Raji (cell line): Measurements from ENCODE around the gene MAMLD1.

Experiments
- POLR2A ChIP-seq: IDR thresholded peaks from 2 replicates; pipeline ENCODE4 v1.6.1; 2011; ENCODE audit warnings: low read depth, low read length, control low read depth; ENCODE audit not compliant: insufficient read depth

The MAMLD1 gene

GRCh38 chrX:150536455-150537116 is 173.5 kb downstream of the MAMLD1 start:
- TF ChIP-seq POLR2A, result no peak

DNA sequence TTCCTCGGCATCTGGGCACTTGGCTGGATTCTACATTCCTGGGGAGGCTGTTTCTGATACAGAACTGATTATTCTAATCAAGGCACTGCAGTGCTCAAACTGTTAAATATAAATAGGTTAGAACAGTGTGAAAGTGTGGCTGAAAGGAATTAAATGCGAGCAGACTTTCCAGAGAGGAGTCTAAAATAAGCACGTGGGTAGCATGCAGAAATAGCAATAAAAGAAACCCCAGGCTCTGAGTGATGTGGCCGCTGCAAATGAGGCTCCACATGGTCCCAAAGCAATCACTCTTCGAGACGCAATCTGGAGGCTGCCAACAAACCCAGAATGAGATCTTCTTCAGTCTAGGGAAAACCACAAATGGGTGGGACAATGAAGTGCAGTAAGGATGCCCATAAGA is 174.7 kb downstream of the MAMLD1 start:
- TF ChIP-seq POLR2A, result no peak

- no peak for TF ChIP-seq POLR2A
Observed at GRCh38 chrX:150540965-150541364, 177.8 kb downstream of the MAMLD1 start.

DNA sequence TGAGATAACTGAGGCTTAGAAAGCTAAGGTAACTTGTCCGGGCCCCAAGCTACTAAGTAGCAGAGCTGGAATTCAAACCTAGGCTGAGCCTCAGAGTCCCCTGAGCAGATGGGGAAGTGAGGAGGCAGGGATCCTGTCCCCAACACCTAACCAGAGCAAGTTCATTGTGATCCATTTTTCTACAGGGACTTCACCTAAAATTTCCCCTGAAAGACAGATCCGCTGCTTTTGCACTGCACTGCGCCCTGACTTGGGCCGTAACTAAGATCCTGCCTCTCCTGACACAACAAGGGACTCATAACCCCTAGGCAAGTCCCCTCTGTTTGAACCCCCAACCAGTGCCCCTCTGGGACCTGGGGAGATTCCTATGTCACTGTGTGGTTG is 179.7 kb downstream of the MAMLD1 start:
- TF ChIP-seq POLR2A, result no peak

GRCh38 chrX:150543230-150544155 is 180.4 kb downstream of the MAMLD1 start:
- TF ChIP-seq POLR2A, result no peak

GRCh38 chrX:150544222-150544787 is 181.2 kb downstream of the MAMLD1 start:
- TF ChIP-seq POLR2A, result no peak

- TF ChIP-seq POLR2A, result no peak
Observed at GRCh38 chrX:150544835-150545770, 182.0 kb downstream of the MAMLD1 start.

GRCh38 chrX:150546711-150547153 is 183.6 kb downstream of the MAMLD1 start:
- no peak for TF ChIP-seq POLR2A

GRCh38 chrX:150547375-150548115 is 184.4 kb downstream of the MAMLD1 start:
- TF ChIP-seq POLR2A, result no peak

DNA sequence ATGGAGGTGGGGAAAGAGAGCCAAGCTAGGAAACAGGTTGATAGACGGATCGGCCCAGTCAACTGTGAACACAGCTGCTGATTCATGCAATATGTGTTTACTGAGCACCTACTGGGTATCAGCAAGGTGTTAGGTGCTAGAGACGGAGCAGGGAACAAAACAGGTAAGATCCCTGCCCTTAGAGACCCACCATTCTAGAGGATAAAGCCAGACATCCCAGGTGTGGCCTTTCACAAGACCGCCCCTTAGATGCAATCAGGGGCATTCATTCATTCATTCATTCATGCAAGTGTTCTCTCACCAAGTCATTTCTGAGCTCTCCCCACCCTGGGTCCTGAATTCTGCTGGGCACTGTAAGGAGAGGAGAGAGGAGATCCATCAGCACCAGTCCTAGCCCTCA is 185.1 kb downstream of the MAMLD1 start:
- no peak for TF ChIP-seq POLR2A

- no peak for TF ChIP-seq POLR2A
Observed at GRCh38 chrX:150548684-150549083, 185.6 kb downstream of the MAMLD1 start.

GRCh38 chrX:150551963-150552362 is 188.8 kb downstream of the MAMLD1 start:
- no peak for TF ChIP-seq POLR2A

DNA sequence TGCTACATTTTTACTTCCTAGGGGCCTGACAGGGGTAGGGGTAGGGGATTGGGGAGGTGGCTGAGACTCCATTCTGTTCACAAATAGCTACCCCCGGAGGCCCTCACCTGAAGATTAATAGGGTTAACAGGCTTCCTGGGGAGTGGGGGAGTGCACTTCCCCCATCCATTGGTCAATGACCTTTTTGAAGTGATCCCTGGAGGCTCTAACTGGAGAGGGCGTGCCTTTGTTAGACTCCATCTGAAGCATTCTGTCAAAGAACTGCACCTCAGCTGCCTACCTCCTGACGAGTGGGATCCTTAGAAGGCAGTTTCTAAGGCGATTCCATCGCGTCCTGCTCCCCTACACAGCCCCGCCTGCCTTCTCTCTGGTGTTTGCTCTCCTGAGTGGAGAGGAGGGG is 195.3 kb downstream of the MAMLD1 start:
- TF ChIP-seq POLR2A, result no peak
